Suprapubic skin (tissue), 3 donors: ENCODE data around the gene MAPRE3.

Source experiments
- CTCF ChIP-seq, 2 donors: fragments of 200-600 bp in 1 of 2; fragments of 450-650 bp in 1 of 2; sonication (generic) in 1 of 2; IDR thresholded peaks; one replicate each; pipeline ENCODE4 v1.5.1; 2016 to 2019; ENCODE audit warnings: antibody characterized with exemption in 2 of 2, mild to moderate bottlenecking in 1 of 2, moderate library complexity in 1 of 2
- EP300 ChIP-seq: sonication (generic); formaldehyde crosslinking; IDR thresholded peaks from one replicate; pipeline ENCODE4 v1.6.1; 2017; ENCODE audit warnings: antibody characterized with exemption

GRCh38 chr2:26938399-26939118 lies 31.9 kb upstream of the MAPRE3 start:
- no peak for TF ChIP-seq CTCF (IDR thresholded peaks at IDR 0.05)
- TF ChIP-seq EP300 = no peak
